ENCODE measurements around the gene MICU2. TPM values are rescaled to one million over a fixed set of nuclear protein-coding genes. Genes with fewer than 3 reads are reported as not detected.

Gene MICU2
- total RNA-seq, 1 donor from 2014 or later, result 104 TPM

DNA sequence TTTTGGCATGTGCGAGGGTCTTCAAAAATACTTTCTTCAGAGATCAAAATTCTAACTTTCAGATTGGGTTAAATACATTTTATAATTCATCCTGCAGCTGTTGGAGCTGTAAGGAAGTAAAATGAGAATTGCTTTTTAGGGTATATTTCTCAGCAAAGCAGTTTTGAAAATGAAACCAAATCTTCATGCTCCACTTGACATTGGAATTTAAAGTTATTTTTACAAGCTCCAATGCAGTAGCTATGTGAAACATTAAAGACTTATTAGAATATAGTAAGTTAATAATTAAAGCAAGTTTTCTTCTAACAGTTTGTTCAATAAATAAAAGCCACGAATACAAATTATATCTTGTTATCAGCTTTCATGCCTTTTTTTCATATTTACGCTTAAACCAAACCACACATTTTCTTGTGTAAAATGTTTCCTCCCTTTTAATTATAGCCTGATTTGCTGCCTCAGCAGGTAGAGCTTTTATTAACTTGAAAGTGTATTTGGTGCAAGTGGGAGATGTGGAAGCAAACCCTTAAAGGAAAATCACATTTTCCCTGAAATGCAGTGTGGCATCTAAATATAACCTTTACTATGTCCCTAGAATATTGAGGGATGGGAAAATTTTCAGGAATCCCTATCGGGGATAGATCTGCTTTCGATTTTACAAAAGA lies 12.4 kb upstream of the MICU2 start:
- Histone ChIP-seq H3K36me3 (ENCODE audit: control insufficient read depth, insufficient read depth, low read length) (no peaks in the 10 kb centered on the region), H3K27me3 (ENCODE audit: control insufficient read depth, insufficient read depth, low read length) (no peaks in the 10 kb centered on the region), H3K4me3 (ENCODE audit: low read depth, low read length) (no peak overlapping the region)
- DNase-seq (ENCODE audit: low read depth), result no peak
- TF ChIP-seq, protein P1, sequence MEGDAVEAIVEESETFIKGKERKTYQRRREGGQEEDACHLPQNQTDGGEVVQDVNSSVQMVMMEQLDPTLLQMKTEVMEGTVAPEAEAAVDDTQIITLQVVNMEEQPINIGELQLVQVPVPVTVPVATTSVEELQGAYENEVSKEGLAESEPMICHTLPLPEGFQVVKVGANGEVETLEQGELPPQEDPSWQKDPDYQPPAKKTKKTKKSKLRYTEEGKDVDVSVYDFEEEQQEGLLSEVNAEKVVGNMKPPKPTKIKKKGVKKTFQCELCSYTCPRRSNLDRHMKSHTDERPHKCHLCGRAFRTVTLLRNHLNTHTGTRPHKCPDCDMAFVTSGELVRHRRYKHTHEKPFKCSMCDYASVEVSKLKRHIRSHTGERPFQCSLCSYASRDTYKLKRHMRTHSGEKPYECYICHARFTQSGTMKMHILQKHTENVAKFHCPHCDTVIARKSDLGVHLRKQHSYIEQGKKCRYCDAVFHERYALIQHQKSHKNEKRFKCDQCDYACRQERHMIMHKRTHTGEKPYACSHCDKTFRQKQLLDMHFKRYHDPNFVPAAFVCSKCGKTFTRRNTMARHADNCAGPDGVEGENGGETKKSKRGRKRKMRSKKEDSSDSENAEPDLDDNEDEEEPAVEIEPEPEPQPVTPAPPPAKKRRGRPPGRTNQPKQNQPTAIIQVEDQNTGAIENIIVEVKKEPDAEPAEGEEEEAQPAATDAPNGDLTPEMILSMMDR (IDR thresholded peaks at IDR 0.05; ENCODE audit: insufficient read depth, low read length, poor library complexity, severe bottlenecking), result no peak

DNA sequence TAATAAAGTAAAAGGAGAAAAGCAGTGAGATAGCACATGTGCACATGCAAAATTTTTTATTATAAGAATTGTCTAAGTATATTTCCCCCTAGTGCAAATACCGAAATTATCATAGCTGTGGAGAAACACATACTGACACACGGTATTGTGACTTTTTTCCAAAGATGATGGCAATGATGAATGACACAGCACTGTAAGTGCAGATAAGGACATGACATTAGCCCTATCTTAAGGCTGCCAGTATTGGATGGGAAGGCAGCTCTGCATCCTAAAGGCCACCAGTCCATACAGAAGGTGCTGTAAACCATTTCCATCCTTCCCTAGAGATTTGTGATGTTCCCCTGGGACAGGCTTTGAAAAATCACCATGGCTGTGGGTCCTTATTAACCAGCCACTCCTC lies 11.5 kb upstream of the MICU2 start:
- TF ChIP-seq, protein P1 (IDR thresholded peaks at IDR 0.05; ENCODE audit: insufficient read depth, low read length, poor library complexity, severe bottlenecking), result no peak
- no peaks in the 10 kb centered on the region for H3K36me3 ChIP-seq (ENCODE audit: control insufficient read depth, insufficient read depth, low read length)
- no peaks in the 10 kb centered on the region for H3K27me3 ChIP-seq (ENCODE audit: control insufficient read depth, insufficient read depth, low read length)
- DNase-seq (ENCODE audit: low read depth), result no peak
- no peak overlapping the region for H3K4me3 ChIP-seq (ENCODE audit: low read depth, low read length)

DNA sequence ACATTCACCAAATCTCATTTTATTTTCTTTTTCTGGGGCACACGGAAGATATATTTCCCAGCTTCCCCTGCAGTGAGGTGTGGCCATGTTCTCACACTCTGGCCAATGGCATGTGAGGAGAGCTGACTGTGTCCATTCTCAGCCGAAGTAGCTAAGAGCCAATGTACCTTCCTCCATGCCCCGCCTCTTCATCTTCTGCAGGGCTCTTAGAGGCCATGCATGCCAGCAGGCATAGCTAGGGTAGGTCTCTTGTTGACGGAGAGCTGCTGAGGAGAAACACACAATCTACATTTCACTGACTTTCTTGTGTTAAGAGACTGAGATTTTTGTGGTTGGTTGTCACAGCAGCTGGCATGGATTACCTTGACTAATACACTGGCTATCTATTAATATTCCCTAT lies 9.8 kb upstream of the MICU2 start:
- no peak for DNase-seq (ENCODE audit: low read depth)

DNA sequence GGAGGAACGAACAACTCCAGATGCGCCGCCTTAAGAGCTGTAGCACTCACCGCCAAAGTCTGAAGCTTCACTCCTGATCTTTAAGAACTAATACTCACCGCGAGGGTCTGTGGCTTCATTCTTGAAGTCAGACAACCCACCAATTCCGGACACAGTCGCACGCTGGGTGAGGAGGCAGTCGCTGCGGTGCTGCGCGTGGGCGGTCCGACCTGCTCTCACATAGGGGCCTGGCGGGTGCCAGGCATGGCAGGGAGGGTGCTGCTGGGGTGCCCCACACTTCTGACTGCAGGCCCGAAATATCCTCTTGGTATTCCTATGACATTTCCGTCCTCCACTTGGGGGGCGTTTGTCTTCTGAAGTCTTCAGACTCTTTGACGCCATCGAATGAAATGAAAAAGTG lies 7.4 kb upstream of the MICU2 start:
- no peak for DNase-seq (ENCODE audit: low read depth)
- no peaks in the 10 kb centered on the region for H3K36me3 ChIP-seq (ENCODE audit: control insufficient read depth, insufficient read depth, low read length)
- TF ChIP-seq, protein P1 (IDR thresholded peaks at IDR 0.05; ENCODE audit: insufficient read depth, low read length, poor library complexity, severe bottlenecking), result no peak
- H3K4me3 ChIP-seq (ENCODE audit: low read depth, low read length), result no peak overlapping the region
- H3K27me3 ChIP-seq (ENCODE audit: control insufficient read depth, insufficient read depth, low read length), result no peaks in the 10 kb centered on the region

More for the DNA sequence above, 9.8 kb upstream of the MICU2 start:
- no peak overlapping the region for H3K4me3 ChIP-seq (ENCODE audit: low read depth, low read length)
- no peaks in the 10 kb centered on the region for H3K36me3 ChIP-seq (ENCODE audit: control insufficient read depth, insufficient read depth, low read length)
- no peaks in the 10 kb centered on the region for H3K27me3 ChIP-seq (ENCODE audit: control insufficient read depth, insufficient read depth, low read length)
- TF ChIP-seq, protein P1 (IDR thresholded peaks at IDR 0.05; ENCODE audit: insufficient read depth, low read length, poor library complexity, severe bottlenecking), result no peak

DNA sequence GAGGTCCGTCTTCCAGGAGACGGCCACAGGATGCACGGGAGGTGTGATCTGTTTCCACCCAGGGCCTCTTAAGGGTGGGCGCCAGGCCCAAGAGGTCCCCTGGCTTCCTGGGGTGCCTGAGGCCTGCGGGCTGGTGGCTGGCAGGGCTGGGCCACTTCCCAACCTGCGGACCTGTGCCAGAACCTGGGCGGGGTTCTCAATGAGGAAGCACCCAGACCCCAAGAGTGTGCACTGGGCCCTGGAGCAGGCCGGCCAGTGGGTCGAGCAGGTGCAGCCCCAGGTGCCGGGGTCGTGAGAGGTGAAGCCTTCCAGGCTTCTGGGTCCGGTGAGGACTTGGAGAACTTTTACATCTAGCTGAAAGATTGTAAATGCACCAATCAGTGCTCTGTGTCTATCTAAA lies 6.7 kb upstream of the MICU2 start:
- TF ChIP-seq, protein P1 (IDR thresholded peaks at IDR 0.05; ENCODE audit: insufficient read depth, low read length, poor library complexity, severe bottlenecking), result no peak
- DNase-seq (ENCODE audit: low read depth), result no peak
- no peaks in the 10 kb centered on the region for H3K36me3 ChIP-seq (ENCODE audit: control insufficient read depth, insufficient read depth, low read length)
- H3K27me3 ChIP-seq (ENCODE audit: control insufficient read depth, insufficient read depth, low read length), result no peaks in the 10 kb centered on the region
- no peak overlapping the region for H3K4me3 ChIP-seq (ENCODE audit: low read depth, low read length)

DNA sequence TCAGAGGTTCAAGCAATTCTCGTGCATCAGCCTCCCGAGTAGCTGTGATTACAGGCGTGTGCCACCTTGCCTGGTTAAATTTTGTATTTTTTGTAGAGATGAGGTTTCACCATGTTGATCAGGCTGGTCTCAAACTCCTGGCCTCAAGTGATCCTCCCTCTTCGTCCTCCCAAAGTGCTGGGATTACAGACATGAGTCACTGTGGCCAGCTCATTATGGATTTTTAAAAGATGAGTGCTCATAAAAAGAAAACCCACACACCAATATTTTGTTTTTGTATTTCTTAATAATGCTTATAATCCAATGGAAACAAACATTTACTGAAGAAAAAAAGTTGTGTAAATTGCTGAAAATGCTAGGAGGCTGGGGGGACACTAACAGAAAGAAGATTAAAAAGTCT lies 5.0 kb upstream of the MICU2 start:
- no peak for DNase-seq (ENCODE audit: low read depth)
- no peaks in the 10 kb centered on the region for H3K27me3 ChIP-seq (ENCODE audit: control insufficient read depth, insufficient read depth, low read length)
- TF ChIP-seq, protein P1 (IDR thresholded peaks at IDR 0.05; ENCODE audit: insufficient read depth, low read length, poor library complexity, severe bottlenecking), result no peak
- H3K4me3 ChIP-seq (ENCODE audit: low read depth, low read length), result no peak overlapping the region
- H3K36me3 ChIP-seq (ENCODE audit: control insufficient read depth, insufficient read depth, low read length), result no peaks in the 10 kb centered on the region

Measured in kidney epithelial cell (primary cell).